ENCODE results near the gene DTX3.
"Not testable (repeated sequence)": the region's sequence is repeated elsewhere in the genome, so short reads cannot be mapped to it uniquely, and the experiment has no call there.

Gene DTX3

GRCh38 chr12:57564178-57564740 lies 40.4 kb upstream of the DTX3 start:
- Histone ChIP-seq H3K27ac (no peak overlapping the region), H3K4me3 (ENCODE audit: low read depth in 1 of 2, low read length in 1 of 2) (no peak overlapping the region), H3K9me3 (no peaks in the 10 kb centered on the region), H3K4me1 (ENCODE audit: control insufficient read depth in 1 of 2, insufficient read depth in 1 of 2, low read depth in 1 of 2, low read length in 1 of 2) (no peaks in the 10 kb centered on the region), H3K27me3 (peaks cover 56% of the 10 kb centered on the region), H3K36me3 (no peaks in the 10 kb centered on the region)
- no peak for TF ChIP-seq CTCF (IDR thresholded peaks at IDR 0.05)

DNA sequence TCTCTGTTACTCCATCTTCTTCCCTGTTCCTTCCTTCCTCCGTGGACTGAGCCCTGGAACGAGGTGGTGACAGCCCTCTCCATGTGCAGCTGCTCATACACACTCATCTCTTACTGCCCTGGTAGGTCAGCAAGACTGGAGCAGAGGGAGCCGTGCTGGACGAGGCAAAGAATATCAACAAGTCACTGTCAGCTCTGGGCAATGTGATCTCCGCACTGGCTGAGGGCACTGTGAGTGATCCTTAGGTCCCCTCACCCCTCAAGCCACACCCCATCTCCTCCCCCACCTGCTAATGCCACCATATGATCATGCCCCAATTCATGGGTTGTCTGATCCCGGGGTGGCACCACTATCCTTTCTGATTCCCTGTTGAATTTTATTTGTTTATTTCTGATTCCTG lies 35.8 kb upstream of the DTX3 start:
- Histone ChIP-seq H3K4me3 (ENCODE audit: low read depth in 1 of 2, low read length in 1 of 2) (no peak overlapping the region), H3K27ac (no peak overlapping the region), H3K27me3 (peaks cover 14% of the 10 kb centered on the region), H3K9me3 (no peaks in the 10 kb centered on the region), H3K4me1 (ENCODE audit: control insufficient read depth in 1 of 2, insufficient read depth in 1 of 2, low read depth in 1 of 2, low read length in 1 of 2) (no peaks in the 10 kb centered on the region), H3K36me3 (no peaks in the 10 kb centered on the region)
- no peak for TF ChIP-seq CTCF (IDR thresholded peaks at IDR 0.05)

DNA sequence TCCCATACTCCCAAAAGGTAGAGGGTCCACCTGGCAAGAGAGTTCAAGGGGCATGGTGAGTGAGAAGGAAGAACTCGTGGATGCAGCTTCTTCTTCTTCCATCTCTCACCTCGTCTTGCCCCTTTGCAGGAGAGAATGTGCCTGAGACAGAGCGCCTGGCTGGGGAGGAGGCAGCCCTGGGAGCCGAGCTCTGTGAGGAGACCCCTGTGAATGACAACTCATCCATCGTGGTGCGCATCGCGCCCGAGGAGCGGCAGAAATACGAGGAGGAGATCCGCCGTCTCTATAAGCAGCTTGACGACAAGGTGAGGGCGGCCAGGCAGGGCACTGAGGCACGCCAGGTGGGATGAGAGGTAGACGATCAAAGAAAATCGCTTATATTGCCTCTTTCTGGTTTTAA lies 34.8 kb upstream of the DTX3 start:
- H3K9me3 ChIP-seq = no peaks in the 10 kb centered on the region
- no peaks in the 10 kb centered on the region for H3K4me1 ChIP-seq (ENCODE audit: control insufficient read depth in 1 of 2, insufficient read depth in 1 of 2, low read depth in 1 of 2, low read length in 1 of 2)
- H3K27me3 ChIP-seq = peaks cover 7% of the 10 kb centered on the region
- no peak for TF ChIP-seq CTCF (IDR thresholded peaks at IDR 0.05)
- no peak overlapping the region for H3K27ac ChIP-seq
- no peaks in the 10 kb centered on the region for H3K36me3 ChIP-seq
- no peak overlapping the region for H3K4me3 ChIP-seq (ENCODE audit: low read depth in 1 of 2, low read length in 1 of 2)

- not testable (repeated sequence) for H3K4me3 ChIP-seq (ENCODE audit: low read depth in 1 of 2, low read length in 1 of 2); H3K27ac ChIP-seq; H3K36me3 ChIP-seq; H3K4me1 ChIP-seq (ENCODE audit: control insufficient read depth in 1 of 2, insufficient read depth in 1 of 2, low read depth in 1 of 2, low read length in 1 of 2); H3K27me3 ChIP-seq; H3K9me3 ChIP-seq
These were observed 34.2 kb upstream of the DTX3 start for GRCh38 chr12:57570438-57570837.

- TF ChIP-seq CTCF (IDR thresholded peaks at IDR 0.05) = no peak
- H3K4me3 ChIP-seq (ENCODE audit: low read depth in 1 of 2, low read length in 1 of 2) = no peak overlapping the region
- peaks cover 17% of the 10 kb centered on the region for H3K27me3 ChIP-seq
- H3K36me3 ChIP-seq = no peaks in the 10 kb centered on the region
- no peaks in the 10 kb centered on the region for H3K4me1 ChIP-seq (ENCODE audit: control insufficient read depth in 1 of 2, insufficient read depth in 1 of 2, low read depth in 1 of 2, low read length in 1 of 2)
- H3K9me3 ChIP-seq = no peaks in the 10 kb centered on the region
- H3K27ac ChIP-seq = no peak overlapping the region
These were observed 32.5 kb upstream of the DTX3 start for GRCh38 chr12:57571926-57572762.

- Histone ChIP-seq H3K27ac (no peak overlapping the region), H3K9me3 (no peaks in the 10 kb centered on the region), H3K27me3 (peaks cover 27% of the 10 kb centered on the region), H3K36me3 (no peaks in the 10 kb centered on the region), H3K4me3 (ENCODE audit: low read depth in 1 of 2, low read length in 1 of 2) (no peak overlapping the region), H3K4me1 (ENCODE audit: control insufficient read depth in 1 of 2, insufficient read depth in 1 of 2, low read depth in 1 of 2, low read length in 1 of 2) (no peaks in the 10 kb centered on the region)
- TF ChIP-seq CTCF (IDR thresholded peaks at IDR 0.05) = no peak
These were observed 29.8 kb upstream of the DTX3 start for GRCh38 chr12:57574795-57575194.
